GM12865 (cell line): ENCODE measurements around the gene SUGP2.
A peak's percentile ranks its signal among the peaks of the same experiment; 100 is the strongest.

Source experiments
- DNase-seq: peaks from one replicate; pipeline ENCODE4 v3.0.0; 2010; ENCODE audit warnings: low read depth
- H3K4me3 ChIP-seq: 2 replicates; pipeline ENCODE4 v1.5.1; 2011; ENCODE audit warnings: mild to moderate bottlenecking, low read depth, low read length, control low read depth
- TF ChIP-seq, protein P1 (sequence below): IDR thresholded peaks from 2 replicates; pipeline ENCODE4 v1.5.1; 2011; ENCODE audit warnings: low read length, control low read depth, low read depth, inconsistent platforms; ENCODE audit not compliant: insufficient read depth; ENCODE audit errors: missing control alignments

Gene SUGP2

DNA sequence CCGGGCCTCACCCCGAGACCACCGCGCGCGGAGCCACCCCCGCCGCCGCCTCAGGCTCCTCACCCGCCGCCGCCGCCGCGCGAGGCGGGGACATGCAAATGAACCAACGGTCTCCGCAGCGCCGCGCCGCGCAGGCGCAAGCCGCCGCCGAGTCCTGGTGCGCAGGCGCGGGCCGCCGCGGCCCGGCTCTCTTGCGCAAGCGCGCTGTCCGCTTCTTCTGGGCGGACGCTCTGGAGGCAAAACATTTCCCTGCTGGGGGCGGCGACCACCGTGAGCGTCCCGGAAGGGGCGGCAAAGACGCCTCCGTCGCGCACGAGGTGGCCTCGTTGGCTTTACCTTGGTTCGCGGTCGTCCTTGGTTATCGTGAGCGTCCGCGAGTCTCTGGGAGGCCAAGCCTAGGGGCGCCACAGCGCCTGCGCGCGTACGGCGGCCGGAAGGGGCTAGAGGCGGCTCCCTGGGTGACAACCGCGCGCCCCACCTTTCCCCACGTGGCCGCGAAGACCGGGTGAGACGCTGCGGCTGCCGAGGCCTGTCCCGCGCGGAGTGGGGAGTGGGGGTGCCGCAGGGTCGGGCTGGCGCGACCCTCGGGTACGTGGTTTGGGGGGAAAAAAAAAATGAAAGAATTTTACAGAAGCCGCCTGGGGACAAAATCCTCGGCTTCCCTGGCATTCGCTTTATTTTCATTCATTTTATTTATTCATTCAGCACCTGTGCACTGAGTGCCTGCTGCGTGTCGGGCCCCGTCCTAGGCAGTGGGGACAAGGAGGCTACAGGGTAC, at the start of gene SUGP2, which contains the start of gene ARMC6:
TSS of gene SUGP2 (minus strand) at position 92 of the 778 bp plus-strand sequence. CDS start 2,446 bp downstream, outside the sequence.
TSS of gene ARMC6 (plus strand) at position 178 of the 778 bp plus-strand sequence. CDS start 607 bp downstream, outside the sequence.
- DNase-seq, result peak; percentile 95
- TF ChIP-seq, protein P1, sequence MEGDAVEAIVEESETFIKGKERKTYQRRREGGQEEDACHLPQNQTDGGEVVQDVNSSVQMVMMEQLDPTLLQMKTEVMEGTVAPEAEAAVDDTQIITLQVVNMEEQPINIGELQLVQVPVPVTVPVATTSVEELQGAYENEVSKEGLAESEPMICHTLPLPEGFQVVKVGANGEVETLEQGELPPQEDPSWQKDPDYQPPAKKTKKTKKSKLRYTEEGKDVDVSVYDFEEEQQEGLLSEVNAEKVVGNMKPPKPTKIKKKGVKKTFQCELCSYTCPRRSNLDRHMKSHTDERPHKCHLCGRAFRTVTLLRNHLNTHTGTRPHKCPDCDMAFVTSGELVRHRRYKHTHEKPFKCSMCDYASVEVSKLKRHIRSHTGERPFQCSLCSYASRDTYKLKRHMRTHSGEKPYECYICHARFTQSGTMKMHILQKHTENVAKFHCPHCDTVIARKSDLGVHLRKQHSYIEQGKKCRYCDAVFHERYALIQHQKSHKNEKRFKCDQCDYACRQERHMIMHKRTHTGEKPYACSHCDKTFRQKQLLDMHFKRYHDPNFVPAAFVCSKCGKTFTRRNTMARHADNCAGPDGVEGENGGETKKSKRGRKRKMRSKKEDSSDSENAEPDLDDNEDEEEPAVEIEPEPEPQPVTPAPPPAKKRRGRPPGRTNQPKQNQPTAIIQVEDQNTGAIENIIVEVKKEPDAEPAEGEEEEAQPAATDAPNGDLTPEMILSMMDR, result no peak
- H3K4me3 ChIP-seq, result peak within 1 kb of the TSS; percentile 100

- H3K4me3 ChIP-seq, result no peak overlapping the region
- TF ChIP-seq, protein P1, result no peak
- DNase-seq, result no peak
Measured at GRCh38 chr19:19081642-19082151, 48.4 kb upstream of the SUGP2 start.

GRCh38 chr19:19079571-19079970, 46.3 kb upstream of the SUGP2 start:
- TF ChIP-seq, protein P1, result no peak
- no peak for DNase-seq
- no peak overlapping the region for H3K4me3 ChIP-seq

GRCh38 chr19:19078801-19079200, 45.5 kb upstream of the SUGP2 start:
- no peak for DNase-seq
- H3K4me3 ChIP-seq, result no peak overlapping the region
- TF ChIP-seq, protein P1, result no peak

GRCh38 chr19:19077103-19077502, 43.8 kb upstream of the SUGP2 start:
- TF ChIP-seq, protein P1, result no peak
- DNase-seq, result no peak
- no peak overlapping the region for H3K4me3 ChIP-seq

- no peak for DNase-seq
- TF ChIP-seq, protein P1, result no peak
- no peak overlapping the region for H3K4me3 ChIP-seq
Measured at GRCh38 chr19:19076476-19076875, 43.2 kb upstream of the SUGP2 start.
